RPMI8226 (cell line): Measurements from ENCODE around the gene PLSCR3.

Source experiments
- DNase-seq: peaks from one replicate; pipeline ENCODE4 v3.0.0-alpha.2; 2015

PLSCR3 gene

DNA sequence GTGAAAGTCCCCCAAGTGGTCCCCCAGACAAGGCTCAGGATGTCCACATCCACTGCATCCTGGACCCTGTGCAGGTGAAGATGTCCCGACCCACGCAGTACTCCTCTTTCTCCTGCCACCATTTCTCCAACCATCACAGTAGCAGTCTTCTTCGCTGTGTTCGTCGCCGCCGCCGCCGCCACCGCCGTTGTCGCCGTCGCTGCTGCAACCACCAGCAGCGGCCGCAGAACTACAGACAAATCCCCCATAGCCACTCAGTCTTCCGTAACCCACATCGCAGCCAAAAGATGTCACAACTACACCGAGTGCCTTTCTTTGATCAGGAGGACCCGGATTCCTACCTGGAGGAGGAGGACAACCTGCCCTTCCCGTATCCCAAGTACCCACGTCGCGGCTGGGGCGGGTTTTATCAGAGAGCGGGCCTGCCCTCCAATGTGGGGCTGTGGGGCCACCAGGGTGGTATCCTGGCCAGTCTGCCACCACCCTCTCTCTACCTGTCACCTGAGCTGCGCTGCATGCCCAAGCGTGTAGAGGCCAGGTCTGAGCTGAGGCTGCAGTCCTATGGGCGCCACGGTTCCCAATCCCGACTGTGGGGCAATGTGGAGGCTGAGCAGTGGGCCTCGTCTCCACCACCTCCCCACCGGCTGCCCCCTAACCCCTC is 32.0 kb upstream of the PLSCR3 start:
- no peak for DNase-seq

DNA sequence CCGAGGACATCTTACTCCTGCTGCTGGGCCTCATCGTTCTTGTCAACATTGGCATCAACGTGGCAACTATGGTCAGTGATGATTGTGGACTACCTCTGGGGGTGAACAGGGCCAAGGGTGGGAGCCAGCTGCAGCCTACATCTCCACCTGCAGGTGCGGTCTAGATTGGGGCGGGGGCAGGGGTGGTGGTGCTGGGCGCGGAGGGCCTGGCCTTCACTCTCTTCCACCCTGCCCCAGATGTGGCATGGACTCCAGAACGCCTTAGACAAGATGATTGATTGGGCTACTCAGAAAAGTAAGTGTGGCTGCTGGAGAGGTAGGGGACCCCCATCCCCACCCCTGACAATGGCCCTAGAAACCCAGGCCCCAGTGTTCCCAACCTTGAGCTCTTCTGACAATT is 31.4 kb upstream of the PLSCR3 start:
- DNase-seq = no peak

DNA sequence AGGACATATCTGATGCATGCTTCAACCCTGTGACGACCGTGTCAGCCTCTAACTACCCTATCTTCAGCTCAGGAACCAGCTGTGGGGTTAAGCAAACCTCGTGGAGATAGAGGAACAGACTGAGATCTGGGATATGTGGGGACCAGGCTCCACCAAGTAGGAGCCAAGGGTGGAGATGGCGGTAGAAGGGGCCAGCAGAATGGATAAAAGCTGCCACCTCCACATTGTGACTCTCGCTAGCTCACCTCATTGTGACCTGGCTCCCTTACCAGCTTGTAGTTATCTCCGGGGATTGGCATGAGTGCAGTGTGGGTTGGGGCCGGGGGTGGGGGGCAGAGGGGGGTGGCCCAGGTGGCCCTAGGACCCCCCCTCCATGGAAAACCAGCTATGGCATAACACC is 31.0 kb upstream of the PLSCR3 start, which contains the start of gene SPEM2:
TSS of gene SPEM2 (plus strand) at position 301 of the 400 bp plus-strand sequence. CDS start at position 374, 73 bp downstream.
- no peak for DNase-seq

DNA sequence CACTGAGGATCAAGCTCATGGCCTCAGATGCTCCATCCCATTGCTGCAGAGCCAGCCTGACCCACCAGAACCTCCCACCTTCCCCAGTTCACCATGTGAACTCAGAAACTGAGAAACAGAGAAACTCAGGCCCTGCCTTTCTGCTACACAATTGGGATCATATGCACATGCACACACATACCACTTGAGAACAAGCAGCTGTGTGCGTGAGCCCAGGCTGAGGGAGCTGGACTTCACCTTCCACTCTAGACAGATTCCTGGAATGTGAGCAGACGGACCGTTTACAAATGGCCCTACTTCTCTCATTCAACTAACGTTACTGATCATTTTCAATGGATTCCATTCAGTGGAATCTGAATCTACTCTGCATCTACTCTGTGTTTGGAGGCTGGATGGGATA is 29.4 kb upstream of the PLSCR3 start:
- DNase-seq = no peak

DNA sequence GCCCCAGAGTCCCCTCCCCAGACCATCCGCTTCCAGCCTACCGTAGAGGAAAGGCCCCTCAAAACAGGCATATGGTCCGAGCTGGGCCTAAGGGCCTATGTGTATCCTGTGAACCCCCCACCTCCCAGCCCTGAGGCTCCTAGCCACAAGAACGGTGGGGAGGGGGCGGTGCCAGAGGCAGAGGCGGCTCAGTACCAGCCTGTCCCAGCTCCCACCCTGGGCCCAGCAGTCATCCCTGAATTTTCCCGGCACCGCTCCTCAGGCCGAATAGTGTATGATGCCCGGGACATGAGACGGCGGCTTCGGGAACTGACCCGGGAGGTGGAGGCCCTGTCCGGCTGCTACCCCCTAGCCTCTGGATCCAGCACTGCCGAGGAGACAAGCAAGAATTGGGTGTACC is 26.9 kb upstream of the PLSCR3 start:
- no peak for DNase-seq

DNA sequence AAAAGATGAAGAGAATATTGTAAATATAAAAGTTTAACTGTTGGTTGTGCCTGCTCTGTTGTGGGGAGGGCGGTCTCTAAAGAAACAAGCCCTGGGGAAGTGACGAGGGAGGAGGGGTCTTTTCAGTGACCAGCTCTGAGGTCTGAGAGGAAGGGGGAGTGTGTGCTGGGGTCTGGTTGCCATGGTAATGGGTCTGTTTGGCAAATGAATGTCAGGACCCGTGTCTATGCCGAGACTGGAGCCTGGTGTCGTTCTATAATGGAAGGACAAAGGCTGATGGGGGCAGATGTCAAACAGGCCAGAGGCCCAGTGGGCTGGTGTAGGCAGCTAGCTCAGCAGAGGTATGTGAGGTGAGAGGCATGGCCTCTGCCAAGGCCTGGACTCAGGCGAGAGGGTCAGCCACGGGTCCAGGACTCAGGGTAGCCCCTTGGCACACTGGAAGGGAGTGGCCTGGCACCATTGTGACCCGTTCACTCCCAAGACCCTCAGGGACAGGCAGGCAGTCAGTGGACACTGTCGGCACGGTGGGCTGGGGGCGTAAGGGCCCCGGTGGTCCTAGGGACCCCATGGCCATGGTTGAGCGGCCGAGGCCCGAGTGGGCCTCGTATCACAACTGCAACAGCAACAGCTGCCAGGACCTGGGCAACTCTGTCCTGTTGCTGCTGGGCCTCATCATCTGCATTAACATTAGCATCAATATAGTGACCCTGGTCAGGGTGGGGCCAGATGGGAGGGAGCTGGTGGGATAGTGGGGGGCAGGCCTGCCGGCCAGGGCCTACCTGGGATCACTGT is 25.7 kb upstream of the PLSCR3 start, which contains the start of gene SPEM1:
TSS of gene SPEM1 (plus strand) at position 506 of the 792 bp plus-strand sequence. CDS start at position 567, 61 bp downstream.
- no peak for DNase-seq

DNA sequence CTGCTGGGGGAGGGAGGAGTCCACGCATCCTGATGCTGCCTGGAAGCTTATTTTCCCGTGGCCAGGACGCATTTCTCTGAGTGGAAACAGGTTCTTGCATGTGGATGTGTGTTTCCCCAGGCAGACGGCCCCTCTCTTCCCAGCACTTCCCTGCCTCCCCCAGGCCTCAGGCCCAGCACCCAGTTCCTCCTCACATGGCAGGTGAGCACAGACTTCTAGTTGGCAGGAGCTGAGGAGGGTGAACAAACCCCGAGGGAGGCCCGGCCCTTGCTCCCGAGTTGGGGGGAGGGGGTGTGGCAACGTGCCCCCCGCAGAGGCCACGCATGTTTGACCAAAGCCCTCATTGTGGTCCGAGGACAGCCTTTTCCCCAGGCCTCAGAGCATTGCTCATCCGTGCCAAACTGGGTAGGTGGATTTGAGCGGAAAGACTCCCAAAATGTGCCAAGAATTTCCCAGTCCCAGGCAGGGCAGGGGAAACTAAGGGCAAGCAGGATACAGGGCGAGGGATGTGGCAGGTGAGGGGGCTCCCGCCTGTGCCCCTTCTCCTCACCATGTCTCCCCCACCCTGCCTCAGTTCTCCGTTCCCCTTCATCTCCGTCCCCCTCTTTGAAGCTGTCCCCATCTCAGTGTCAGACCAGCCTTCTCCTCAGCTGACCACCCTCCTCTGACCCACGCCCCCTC is 24.3 kb upstream of the PLSCR3 start:
- DNase-seq = no peak

DNA sequence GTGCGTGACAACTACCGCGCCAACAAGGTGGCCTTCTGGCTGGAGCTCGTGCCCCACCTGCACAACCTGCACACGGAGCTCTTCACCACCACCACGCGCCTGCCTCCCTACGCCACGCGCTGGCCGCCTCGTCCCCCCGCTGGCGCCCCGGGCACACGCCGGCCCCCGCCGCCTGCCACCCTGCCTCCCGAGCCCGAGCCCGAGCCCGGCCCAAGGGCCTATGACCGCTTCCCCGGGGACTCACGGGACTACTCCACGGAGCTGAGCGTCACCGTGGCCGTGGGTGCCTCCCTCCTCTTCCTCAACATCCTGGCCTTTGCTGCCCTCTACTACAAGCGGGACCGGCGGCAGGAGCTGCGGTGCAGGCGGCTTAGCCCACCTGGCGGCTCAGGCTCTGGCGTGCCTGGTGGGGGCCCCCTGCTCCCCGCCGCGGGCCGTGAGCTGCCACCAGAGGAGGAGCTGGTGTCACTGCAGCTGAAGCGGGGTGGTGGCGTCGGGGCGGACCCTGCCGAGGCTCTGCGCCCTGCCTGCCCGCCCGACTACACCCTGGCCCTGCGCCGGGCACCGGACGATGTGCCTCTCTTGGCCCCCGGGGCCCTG is 22.8 kb upstream of the PLSCR3 start:
- no peak for DNase-seq

DNA sequence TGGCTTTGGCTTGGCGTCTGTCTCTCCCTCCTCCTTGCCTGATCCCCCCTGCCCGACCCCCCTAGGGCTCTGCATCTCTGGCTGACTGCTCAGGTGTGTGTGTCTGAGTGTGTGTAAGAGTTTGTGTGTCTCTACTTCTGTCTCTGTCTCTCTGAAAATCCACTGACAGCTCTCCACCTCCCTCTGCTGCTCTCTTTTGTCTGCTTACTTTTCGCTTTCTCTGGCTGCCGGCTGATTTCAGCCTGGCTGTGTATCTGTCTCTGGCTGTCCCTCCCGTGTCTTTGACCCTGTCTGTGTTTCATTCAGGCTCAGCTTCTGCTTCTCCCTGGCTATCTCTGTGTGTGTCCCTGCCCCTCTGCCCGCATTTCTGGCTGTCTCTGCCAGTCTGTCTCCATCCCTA is 22.0 kb upstream of the PLSCR3 start:
- no peak for DNase-seq

DNA sequence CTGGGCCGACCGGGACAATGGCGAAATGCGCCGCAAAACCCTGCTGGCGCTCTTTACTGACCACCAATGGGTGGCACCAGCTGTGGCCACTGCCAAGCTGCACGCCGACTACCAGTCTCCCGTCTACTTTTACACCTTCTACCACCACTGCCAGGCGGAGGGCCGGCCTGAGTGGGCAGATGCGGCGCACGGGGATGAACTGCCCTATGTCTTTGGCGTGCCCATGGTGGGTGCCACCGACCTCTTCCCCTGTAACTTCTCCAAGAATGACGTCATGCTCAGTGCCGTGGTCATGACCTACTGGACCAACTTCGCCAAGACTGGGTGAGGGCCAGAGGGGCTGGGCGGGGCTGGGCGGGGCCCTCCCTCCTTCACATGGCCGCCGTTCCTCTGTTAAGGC is 21.5 kb upstream of the PLSCR3 start:
- no peak for DNase-seq

DNA sequence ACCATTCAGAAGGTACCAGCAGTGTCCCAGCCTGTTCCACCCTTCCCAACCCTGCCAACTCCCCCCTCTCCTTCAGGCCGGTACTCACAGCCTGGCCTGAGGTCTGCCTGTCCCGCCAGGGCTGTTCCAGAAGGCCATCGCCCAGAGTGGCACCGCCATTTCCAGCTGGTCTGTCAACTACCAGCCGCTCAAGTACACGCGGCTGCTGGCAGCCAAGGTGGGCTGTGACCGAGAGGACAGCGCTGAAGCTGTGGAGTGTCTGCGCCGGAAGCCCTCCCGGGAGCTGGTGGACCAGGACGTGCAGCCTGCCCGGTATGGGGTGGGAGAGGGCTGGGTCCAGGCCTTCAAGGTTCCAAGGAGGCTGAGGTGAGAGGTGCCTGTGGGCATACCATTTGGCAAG is 20.5 kb upstream of the PLSCR3 start:
- no peak for DNase-seq

DNA sequence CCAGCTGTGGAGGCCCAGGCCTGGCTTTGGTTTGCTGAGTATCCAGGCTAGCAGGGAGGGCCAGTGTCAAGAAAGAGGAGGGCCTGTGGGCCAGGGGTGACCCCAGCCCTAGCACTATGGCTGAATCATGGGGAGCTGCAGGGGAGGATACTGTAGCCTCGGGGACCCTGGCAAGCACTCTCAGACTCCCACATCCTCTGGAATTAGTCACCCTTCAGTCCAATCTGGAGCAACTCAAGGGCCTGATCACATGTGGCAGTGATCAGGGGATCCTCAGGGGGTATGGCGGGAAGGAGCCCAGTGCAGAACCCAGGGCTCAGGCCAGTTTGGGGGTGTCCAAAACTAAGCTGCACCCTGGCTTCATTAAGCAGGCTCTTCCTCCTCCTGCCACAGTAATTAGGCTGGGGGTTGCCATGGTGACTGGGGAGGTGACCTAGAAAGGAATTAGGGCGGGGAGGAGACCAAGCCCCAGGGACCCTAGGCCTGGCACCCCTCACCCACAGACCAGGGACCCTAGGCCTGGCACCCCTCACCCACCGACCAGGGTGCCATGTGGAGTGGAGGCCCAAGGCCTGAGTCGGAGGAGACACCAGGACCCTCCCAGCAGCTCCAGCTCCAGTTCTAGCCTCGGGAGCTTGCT is 19.1 kb upstream of the PLSCR3 start:
- no peak for DNase-seq

DNA sequence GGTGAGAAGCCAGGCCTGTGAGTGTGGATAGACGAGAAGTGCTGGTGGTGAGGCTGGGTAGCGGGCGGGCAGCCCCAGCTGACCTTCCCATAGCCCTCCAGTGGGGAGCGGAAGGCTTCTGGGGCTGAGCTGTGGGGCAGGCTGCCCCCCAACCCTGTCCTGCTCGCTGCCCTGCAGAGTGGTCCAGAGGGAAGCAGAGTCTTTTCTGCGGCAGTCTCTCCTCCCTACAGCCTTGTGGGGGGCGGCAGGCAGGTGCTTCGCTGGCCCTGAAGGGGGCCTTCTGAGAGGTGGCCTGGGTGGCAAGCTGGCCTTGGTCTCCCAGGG is 17.1 kb upstream of the PLSCR3 start:
- no peak for DNase-seq

DNA sequence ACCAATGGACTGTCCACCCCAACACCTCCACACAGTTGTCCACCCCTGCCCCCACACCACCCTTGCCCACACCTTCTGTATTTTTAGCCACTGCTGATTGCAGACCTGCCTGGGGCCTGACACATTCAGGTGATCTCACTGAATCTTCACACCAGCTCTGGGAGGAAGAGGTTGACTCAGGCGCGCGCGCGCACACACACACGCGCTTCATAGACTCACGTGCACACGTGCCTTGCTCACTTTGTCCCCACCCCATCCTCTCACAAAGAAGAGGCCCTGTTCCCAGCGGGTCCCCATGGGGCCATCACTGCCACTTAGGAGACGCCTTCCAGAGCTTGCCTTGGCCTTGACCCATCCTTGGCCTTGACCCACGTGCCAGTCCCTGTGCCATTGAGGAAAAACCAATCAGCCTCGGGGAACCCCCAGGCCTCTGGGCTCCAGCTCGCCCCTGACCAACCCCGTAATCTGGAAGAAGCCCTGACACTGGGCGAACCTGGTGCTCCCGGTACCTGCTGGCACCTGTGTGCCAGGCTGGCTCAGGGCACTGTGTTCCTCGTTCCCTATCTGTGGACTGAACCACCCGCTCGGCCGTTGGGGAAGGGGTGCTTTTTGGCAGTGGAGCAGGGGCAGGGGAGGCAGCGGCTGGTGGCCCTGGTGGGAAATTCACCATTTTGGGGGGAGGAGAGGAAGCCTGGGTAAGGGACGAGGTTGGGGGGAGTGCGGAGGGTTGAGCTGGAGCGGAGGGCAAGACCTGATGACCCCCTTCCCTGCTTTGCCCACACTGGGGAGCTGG is 16.5 kb upstream of the PLSCR3 start:
- DNase-seq = no peak

DNA sequence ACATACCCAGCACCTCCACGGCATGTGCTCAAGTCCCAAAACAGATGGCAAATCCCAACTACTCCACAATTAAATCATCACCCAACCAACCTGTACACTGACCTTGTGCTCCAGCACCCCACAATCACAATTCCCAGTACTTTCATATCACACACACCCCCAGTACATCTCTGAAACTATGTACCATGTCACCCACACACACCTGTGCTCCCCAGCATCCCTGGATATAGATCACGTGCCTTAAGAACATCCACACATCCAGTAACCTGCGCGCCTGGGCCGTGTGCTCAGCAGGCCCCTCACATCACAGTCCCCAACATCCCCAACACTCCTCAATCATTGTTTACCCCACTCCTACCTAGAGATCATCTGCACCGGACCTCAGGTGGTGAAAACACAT is 15.4 kb upstream of the PLSCR3 start:
- no peak for DNase-seq

DNA sequence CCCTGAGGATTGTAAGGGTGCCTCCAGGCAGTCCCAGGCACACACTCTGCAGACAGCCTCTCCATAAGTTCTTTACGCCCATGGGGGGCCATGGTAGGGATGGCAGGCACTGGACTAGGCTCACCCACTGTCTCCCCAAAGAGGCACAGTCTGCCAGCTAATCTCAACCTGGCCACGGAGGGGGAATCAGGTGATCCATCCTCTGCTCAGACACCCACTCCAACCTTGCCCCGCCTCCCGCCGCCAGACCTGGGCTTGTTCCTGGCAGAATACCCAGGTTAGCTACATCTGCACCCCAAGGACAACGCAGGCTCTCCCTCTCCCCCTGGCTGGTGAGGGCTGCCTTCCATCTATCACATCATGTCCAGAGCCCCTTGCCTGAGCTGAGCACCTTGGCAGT is 14.5 kb upstream of the PLSCR3 start:
- DNase-seq = no peak

DNA sequence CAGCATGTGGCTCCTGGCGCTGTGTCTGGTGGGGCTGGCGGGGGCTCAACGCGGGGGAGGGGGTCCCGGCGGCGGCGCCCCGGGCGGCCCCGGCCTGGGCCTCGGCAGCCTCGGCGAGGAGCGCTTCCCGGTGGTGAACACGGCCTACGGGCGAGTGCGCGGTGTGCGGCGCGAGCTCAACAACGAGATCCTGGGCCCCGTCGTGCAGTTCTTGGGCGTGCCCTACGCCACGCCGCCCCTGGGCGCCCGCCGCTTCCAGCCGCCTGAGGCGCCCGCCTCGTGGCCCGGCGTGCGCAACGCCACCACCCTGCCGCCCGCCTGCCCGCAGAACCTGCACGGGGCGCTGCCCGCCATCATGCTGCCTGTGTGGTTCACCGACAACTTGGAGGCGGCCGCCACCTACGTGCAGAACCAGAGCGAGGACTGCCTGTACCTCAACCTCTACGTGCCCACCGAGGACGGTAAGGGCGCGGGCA is 14.0 kb upstream of the PLSCR3 start:
- DNase-seq = no peak

DNA sequence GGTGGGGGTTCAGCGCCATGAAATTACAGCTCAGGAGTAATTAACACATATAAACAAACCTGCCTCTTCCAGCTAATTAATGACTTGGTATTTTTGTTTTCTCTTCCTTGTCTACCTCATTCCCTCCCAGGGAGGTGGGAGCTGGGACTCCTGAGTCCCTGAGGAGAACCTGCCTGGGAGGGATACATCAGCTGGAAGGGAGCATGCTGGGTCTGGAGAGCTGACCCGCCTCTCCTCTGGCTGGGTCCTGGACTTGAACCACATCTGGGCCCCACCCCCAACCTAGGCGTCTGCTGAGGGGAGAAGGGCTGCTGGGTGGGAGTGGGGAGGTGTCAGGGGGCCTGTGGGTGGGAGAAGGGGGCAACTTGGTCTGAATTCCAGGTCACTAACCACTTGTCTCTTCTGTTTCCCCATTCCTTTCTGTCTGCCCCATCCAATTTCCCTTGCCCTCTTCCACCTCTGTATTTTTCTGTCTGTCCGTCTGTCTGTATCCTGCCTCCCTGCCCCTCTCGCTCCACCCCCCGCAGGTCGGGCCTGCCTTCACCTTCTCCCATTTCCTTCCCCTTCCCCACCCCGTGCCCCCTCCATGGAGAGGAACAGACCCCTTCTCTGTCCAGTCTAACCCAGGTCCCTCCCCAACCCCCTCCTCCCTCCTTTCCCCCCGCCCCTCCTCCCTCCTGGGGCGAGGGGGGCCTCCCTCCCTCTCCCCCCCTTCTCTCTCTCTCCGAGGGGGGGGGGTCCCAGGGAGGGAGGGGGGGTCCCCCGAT is 13.3 kb upstream of the PLSCR3 start, which contains the start of gene NLGN2:
TSS of gene NLGN2 (plus strand) at position 361 of the 767 bp plus-strand sequence. CDS start 411 bp downstream, outside the sequence.
- DNase-seq = no peak

DNA sequence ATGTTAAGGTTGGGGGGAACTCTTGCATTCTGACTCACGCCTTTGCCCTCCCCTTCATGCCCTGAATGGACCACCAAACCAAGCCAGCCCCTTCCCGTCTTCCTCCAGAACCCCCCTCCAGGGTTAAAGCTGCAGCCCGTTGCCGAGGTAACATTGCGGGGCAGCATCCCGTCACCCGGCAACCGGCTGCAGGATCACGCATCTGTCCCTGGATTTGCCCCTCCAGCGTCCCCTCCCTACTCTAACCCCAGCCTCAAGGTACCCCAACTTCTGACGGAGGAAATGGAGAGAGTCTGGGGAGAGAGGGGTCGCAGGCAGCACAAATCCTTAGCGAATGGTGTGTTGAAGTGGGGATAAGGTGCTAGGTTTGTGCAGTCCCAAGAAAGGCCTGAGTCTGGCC is 12.8 kb upstream of the PLSCR3 start:
- DNase-seq = no peak

DNA sequence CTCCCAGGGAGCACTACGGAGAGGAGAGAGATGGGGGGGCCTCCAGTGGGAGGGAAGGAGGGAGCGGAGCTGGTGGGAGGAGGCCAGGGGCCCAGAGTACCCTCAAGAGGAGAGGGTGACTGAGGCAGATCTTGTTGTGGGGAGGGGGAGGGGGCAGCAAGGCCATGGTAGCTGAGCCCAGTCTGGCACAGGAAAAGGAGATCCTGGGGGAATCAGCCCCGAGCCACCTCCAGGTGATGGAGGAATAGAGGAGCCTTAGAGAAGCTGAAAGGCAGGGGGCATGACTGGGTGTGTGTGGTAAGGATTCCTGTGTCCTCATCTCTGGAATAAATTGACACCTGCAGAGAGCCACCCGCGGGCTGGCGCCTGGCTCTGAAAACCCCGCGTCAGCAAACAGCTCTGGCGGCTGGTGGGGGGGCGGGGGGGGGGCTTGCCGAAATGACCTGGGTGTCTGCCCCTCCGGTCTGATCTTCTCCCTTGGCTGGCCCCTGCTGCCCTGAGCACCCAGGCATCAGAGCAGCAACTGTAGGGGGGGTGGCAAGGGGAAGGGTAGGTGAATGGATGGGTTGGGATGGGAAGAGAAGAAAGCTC is 12.0 kb upstream of the PLSCR3 start:
- peak; percentile 26 for DNase-seq
